OCI-M2 (cell line): ENCODE results near the gene CDA.
A peak's percentile ranks its signal among the peaks of the same experiment; 100 is the strongest.

Source experiments
- DNase-seq: peaks from one replicate; lab custom pipeline; 2025; ENCODE audit not compliant: unreplicated experiment; lab: John Stamatoyannopoulos, UW

Gene CDA

GRCh38 chr1:20648438-20648837 is 59.5 kb downstream of the CDA start:
- DNase-seq: no peak

- DNase-seq: no peak
These were observed 60.0 kb downstream of the CDA start for GRCh38 chr1:20648946-20649345.

- DNase-seq: no peak
These were observed 63.4 kb downstream of the CDA start for GRCh38 chr1:20652300-20652699.

GRCh38 chr1:20654104-20654690 is 65.3 kb downstream of the CDA start:
- no peak for DNase-seq

- no peak for DNase-seq
These were observed 68.1 kb downstream of the CDA start for GRCh38 chr1:20657024-20657423.

- no peak for DNase-seq
These were observed 69.4 kb downstream of the CDA start for GRCh38 chr1:20658166-20658915.

GRCh38 chr1:20660363-20660762 is 71.5 kb downstream of the CDA start:
- no peak for DNase-seq

GRCh38 chr1:20660847-20661206 is 71.9 kb downstream of the CDA start:
- DNase-seq: no peak

GRCh38 chr1:20661207-20662109 is 72.6 kb downstream of the CDA start, which contains the start of gene DDOST:
TSS of gene DDOST (minus strand) at chr1:20661369. CDS start at chr1:20661350, 19 bp downstream.
- peak; percentile 80 for DNase-seq

- DNase-seq: no peak
These were observed 73.2 kb downstream of the CDA start for GRCh38 chr1:20662110-20662475.

- DNase-seq: no peak
These were observed 74.5 kb downstream of the CDA start for GRCh38 chr1:20663365-20663764.

- no peak for DNase-seq
These were observed 75.2 kb downstream of the CDA start for GRCh38 chr1:20663969-20664715.

GRCh38 chr1:20665726-20666125 is 76.8 kb downstream of the CDA start:
- no peak for DNase-seq

- no peak for DNase-seq
These were observed 77.2 kb downstream of the CDA start for GRCh38 chr1:20666146-20666545.

GRCh38 chr1:20666804-20667203 is 77.9 kb downstream of the CDA start:
- no peak for DNase-seq
